ENCODE data around the gene ANGPTL3. TPM values are rescaled to one million over a fixed set of nuclear protein-coding genes. Genes with fewer than 3 reads are reported as not detected.

Gene ANGPTL3
- polyA plus RNA-seq, 1 of the 3 experiments (the other 2 are of a cell fraction), result not detected

DNA sequence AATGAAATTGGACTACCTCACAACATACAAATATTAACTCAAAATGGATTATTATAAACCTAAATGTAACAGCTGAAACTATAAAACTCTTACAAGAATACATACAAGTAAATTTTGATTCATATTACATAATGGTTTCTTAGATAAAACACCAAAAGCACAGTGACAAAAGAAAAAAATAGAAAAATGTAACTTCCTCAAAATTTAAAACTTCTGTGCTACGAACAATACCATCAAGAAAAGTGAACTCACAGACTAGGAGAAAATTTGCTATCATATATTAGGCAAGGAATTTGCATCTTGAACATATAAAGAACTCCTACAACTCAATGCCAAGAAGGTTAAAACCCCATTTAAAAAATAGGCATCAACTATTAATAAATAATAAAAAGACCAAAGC, 31.2 kb downstream of the ANGPTL3 start:
- CTCF ChIA-PET, result interaction anchor here (0.6 kb wide), 1 partner anchor 82 kb away, joined by 3 read pairs; no protein-coding TSS in a partner anchor
- TF ChIP-seq TEAD4 (IDR thresholded peaks at IDR 0.05; ENCODE audit: borderline replicate concordance, insufficient read depth) (no peak), RCOR1 (IDR thresholded peaks at IDR 0.05; ENCODE audit: low read length) (no peak), TCF12 (IDR thresholded peaks at IDR 0.05) (no peak), CHD2 (IDR thresholded peaks at IDR 0.05; ENCODE audit: low read length, partially characterized antibody) (no peak)
- TF ChIP-seq, protein P1, sequence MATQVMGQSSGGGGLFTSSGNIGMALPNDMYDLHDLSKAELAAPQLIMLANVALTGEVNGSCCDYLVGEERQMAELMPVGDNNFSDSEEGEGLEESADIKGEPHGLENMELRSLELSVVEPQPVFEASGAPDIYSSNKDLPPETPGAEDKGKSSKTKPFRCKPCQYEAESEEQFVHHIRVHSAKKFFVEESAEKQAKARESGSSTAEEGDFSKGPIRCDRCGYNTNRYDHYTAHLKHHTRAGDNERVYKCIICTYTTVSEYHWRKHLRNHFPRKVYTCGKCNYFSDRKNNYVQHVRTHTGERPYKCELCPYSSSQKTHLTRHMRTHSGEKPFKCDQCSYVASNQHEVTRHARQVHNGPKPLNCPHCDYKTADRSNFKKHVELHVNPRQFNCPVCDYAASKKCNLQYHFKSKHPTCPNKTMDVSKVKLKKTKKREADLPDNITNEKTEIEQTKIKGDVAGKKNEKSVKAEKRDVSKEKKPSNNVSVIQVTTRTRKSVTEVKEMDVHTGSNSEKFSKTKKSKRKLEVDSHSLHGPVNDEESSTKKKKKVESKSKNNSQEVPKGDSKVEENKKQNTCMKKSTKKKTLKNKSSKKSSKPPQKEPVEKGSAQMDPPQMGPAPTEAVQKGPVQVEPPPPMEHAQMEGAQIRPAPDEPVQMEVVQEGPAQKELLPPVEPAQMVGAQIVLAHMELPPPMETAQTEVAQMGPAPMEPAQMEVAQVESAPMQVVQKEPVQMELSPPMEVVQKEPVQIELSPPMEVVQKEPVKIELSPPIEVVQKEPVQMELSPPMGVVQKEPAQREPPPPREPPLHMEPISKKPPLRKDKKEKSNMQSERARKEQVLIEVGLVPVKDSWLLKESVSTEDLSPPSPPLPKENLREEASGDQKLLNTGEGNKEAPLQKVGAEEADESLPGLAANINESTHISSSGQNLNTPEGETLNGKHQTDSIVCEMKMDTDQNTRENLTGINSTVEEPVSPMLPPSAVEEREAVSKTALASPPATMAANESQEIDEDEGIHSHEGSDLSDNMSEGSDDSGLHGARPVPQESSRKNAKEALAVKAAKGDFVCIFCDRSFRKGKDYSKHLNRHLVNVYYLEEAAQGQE (IDR thresholded peaks at IDR 0.05; ENCODE audit: low read depth, low read length), result no peak

DNA sequence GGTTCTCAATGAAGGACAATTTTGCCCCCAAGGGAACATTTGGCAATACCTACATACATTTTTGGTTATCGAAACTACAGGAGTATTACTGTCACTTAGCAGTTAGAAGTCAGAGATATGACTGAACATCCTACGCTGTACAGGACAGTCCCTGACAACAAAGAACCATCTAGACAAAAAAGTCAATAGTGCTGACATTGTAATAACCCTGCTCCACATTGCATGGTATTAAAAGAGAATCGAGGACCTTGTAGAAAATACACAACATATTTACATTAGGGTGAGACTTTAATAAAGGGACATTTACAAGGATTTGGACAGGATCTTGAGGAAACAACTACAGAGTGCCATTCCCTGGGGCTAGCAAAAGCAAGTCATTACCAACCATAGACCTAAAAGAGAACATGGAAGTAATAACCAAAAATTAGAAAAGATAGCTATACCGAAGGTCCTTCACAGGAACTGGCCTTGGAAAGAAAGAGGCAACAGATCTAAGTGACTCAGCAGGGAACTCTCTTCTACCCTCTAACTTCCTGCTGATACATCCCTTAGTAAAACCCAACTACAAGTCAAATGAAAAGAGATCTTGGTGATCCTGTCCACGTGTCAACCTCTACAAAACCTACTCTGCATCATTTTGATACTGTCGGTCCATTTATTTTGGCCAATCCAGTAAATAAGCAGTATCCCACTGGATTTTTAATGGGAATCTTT, 40.2 kb downstream of the ANGPTL3 start:
- no peak overlapping the region for H3K27ac ChIP-seq (ENCODE audit: low read depth in 2 of 2, low read length in 1 of 2)
- ChIA-PET POLR2A (no interaction called here), CTCF (no interaction called here)
- H3K36me3 ChIP-seq (replicated peaks in 1 of 2; ENCODE audit: control insufficient read depth in 1 of 2, insufficient read depth in 2 of 2, low read length in 1 of 2), result peaks cover 58 to 77% of the 10 kb centered on the region in 2 experiments
- H3K4me1 ChIP-seq (ENCODE audit: control insufficient read depth in 1 of 2, insufficient read depth in 2 of 2, low read depth in 1 of 2, low read length in 1 of 2), result no peaks in the 10 kb centered on the region
- no peak for DNase-seq
- no peak overlapping the region for H3K4me3 ChIP-seq (ENCODE audit: low read depth in 2 of 2, low read length in 1 of 2)
- whole genome bisulfite sequencing (ENCODE audit: low lambda C conversion rate), result 94% methylated on average over 6 of the region's 6 CpGs
- no peaks in the 10 kb centered on the region for H3F3A ChIP-seq (replicated peaks; ENCODE audit: insufficient read depth)
- no peaks in the 10 kb centered on the region for H3K27me3 ChIP-seq (ENCODE audit: insufficient read depth)
- H4K20me1 ChIP-seq (ENCODE audit: insufficient read depth), result no peaks in the 10 kb centered on the region
- peaks cover 15% of the 10 kb centered on the region for H3K9me3 ChIP-seq
- no peak overlapping the region for H2AFZ ChIP-seq (ENCODE audit: low read depth)
- no peak overlapping the region for H3K9ac ChIP-seq
- no peaks in the 10 kb centered on the region for H3K9me2 ChIP-seq
- H3K79me2 ChIP-seq (ENCODE audit: insufficient read depth), result no peaks in the 10 kb centered on the region; the same call in 1 of the 2 replicates
- no peak overlapping the region for H3K4me2 ChIP-seq
- no peak for TF ChIP-seq GABPA (IDR thresholded peaks at IDR 0.05; ENCODE audit: low read depth)
- TF ChIP-seq, protein P1 (IDR thresholded peaks at IDR 0.05; ENCODE audit: low read depth, low read length), result no peak
- no peak for TF ChIP-seq TCF12 (IDR thresholded peaks at IDR 0.05)
- TF ChIP-seq MEF2A (IDR thresholded peaks at IDR 0.05; ENCODE audit: borderline replicate concordance, low read depth), result no peak
- TF ChIP-seq, protein P2, sequence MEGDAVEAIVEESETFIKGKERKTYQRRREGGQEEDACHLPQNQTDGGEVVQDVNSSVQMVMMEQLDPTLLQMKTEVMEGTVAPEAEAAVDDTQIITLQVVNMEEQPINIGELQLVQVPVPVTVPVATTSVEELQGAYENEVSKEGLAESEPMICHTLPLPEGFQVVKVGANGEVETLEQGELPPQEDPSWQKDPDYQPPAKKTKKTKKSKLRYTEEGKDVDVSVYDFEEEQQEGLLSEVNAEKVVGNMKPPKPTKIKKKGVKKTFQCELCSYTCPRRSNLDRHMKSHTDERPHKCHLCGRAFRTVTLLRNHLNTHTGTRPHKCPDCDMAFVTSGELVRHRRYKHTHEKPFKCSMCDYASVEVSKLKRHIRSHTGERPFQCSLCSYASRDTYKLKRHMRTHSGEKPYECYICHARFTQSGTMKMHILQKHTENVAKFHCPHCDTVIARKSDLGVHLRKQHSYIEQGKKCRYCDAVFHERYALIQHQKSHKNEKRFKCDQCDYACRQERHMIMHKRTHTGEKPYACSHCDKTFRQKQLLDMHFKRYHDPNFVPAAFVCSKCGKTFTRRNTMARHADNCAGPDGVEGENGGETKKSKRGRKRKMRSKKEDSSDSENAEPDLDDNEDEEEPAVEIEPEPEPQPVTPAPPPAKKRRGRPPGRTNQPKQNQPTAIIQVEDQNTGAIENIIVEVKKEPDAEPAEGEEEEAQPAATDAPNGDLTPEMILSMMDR (IDR thresholded peaks at IDR 0.05), result no peak
- TF ChIP-seq TAF1 (IDR thresholded peaks at IDR 0.05; ENCODE audit: borderline replicate concordance, low read depth, low read length), result no peak
- no peak for TF ChIP-seq RAD21 (IDR thresholded peaks at IDR 0.05; ENCODE audit: low read length)
- TF ChIP-seq, protein P3, sequence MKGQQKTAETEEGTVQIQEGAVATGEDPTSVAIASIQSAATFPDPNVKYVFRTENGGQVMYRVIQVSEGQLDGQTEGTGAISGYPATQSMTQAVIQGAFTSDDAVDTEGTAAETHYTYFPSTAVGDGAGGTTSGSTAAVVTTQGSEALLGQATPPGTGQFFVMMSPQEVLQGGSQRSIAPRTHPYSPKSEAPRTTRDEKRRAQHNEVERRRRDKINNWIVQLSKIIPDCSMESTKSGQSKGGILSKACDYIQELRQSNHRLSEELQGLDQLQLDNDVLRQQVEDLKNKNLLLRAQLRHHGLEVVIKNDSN (IDR thresholded peaks at IDR 0.05; ENCODE audit: borderline replicate concordance, low read depth), result no peak
- no peak for TF ChIP-seq CHD2 (IDR thresholded peaks at IDR 0.05; ENCODE audit: low read length, partially characterized antibody)
- TF ChIP-seq JUND (IDR thresholded peaks at IDR 0.05), result no peak
- TF ChIP-seq FOXM1 (IDR thresholded peaks at IDR 0.05; ENCODE audit: low read depth), result no peak
- no peak for TF ChIP-seq ELF1 (IDR thresholded peaks at IDR 0.05)
- TF ChIP-seq, protein P4, sequence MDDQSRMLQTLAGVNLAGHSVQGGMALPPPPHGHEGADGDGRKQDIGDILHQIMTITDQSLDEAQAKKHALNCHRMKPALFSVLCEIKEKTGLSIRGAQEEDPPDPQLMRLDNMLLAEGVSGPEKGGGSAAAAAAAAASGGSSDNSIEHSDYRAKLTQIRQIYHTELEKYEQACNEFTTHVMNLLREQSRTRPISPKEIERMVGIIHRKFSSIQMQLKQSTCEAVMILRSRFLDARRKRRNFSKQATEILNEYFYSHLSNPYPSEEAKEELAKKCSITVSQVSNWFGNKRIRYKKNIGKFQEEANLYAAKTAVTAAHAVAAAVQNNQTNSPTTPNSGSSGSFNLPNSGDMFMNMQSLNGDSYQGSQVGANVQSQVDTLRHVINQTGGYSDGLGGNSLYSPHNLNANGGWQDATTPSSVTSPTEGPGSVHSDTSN (IDR thresholded peaks at IDR 0.05), result no peak

More for the DNA sequence above, 31.2 kb downstream of the ANGPTL3 start:
- WGBS (ENCODE audit: low lambda C conversion rate), result 94% methylated on average over 1 of the region's 1 CpG
- H3K36me3 ChIP-seq (replicated peaks in 1 of 2; ENCODE audit: control insufficient read depth in 1 of 2, insufficient read depth in 2 of 2, low read length in 1 of 2), result peaks cover 57 to 76% of the 10 kb centered on the region in 2 experiments
- no peaks in the 10 kb centered on the region for H3K27me3 ChIP-seq (ENCODE audit: insufficient read depth)
- H3K79me2 ChIP-seq (ENCODE audit: insufficient read depth), result peaks cover 25% of the 10 kb centered on the region; the same call in 1 of the 2 replicates
- no peak for DNase-seq
- H4K20me1 ChIP-seq (ENCODE audit: insufficient read depth), result no peaks in the 10 kb centered on the region
- H3K9me2 ChIP-seq, result no peaks in the 10 kb centered on the region
- no peak overlapping the region for H2AFZ ChIP-seq (ENCODE audit: low read depth)
- H3F3A ChIP-seq (replicated peaks; ENCODE audit: insufficient read depth), result no peaks in the 10 kb centered on the region
- no peak overlapping the region for H3K4me2 ChIP-seq
- no peak overlapping the region for H3K27ac ChIP-seq (ENCODE audit: low read depth in 2 of 2, low read length in 1 of 2)
- no peak overlapping the region for H3K4me3 ChIP-seq (ENCODE audit: low read depth in 2 of 2, low read length in 1 of 2)
- H3K4me1 ChIP-seq (ENCODE audit: control insufficient read depth in 1 of 2, insufficient read depth in 2 of 2, low read depth in 1 of 2, low read length in 1 of 2), result peaks cover 0 to 15% of the 10 kb centered on the region in 2 experiments; a peak in 1 of 4 replicates
- POLR2A ChIA-PET, result no interaction called here
- peaks cover 5% of the 10 kb centered on the region; the same call in 1 of the 2 replicates for H3K9me3 ChIP-seq
- H3K9ac ChIP-seq, result no peak overlapping the region

Measured in SK-N-SH (cell line).